ENCODE results near the gene TSPAN18.
"Not testable (repeated sequence)": the region's sequence is repeated elsewhere in the genome, so short reads cannot be mapped to it uniquely, and the experiment has no call there.

TSPAN18 gene

GRCh38 chr11:44868455-44869421 lies 142.0 kb downstream of the TSPAN18 start:
- no peak for DNase-seq (ENCODE audit: low read depth)

- DNase-seq (ENCODE audit: low read depth): no peak
Measured at GRCh38 chr11:44870181-44870580, 143.4 kb downstream of the TSPAN18 start.

- DNase-seq (ENCODE audit: low read depth): no peak
Measured at GRCh38 chr11:44870615-44871176, 143.9 kb downstream of the TSPAN18 start.

- DNase-seq (ENCODE audit: low read depth): not testable (repeated sequence)
Measured at GRCh38 chr11:44871682-44872081, 144.9 kb downstream of the TSPAN18 start.

GRCh38 chr11:44872556-44872955 lies 145.8 kb downstream of the TSPAN18 start:
- DNase-seq (ENCODE audit: low read depth): no peak

- DNase-seq (ENCODE audit: low read depth): no peak
Measured at GRCh38 chr11:44873537-44873936, 146.8 kb downstream of the TSPAN18 start.

- no peak for DNase-seq (ENCODE audit: low read depth)
Measured at GRCh38 chr11:44874284-44874683, 147.5 kb downstream of the TSPAN18 start.

- DNase-seq (ENCODE audit: low read depth): no peak
Measured at GRCh38 chr11:44875037-44875436, 148.3 kb downstream of the TSPAN18 start.

GRCh38 chr11:44876194-44876723 lies 149.5 kb downstream of the TSPAN18 start:
- no peak for DNase-seq (ENCODE audit: low read depth)

- DNase-seq (ENCODE audit: low read depth): no peak
Measured at GRCh38 chr11:44876906-44877305, 150.1 kb downstream of the TSPAN18 start.

- DNase-seq (ENCODE audit: low read depth): no peak
Measured at GRCh38 chr11:44877571-44878497, 151.1 kb downstream of the TSPAN18 start.

GRCh38 chr11:44878711-44879110 lies 151.9 kb downstream of the TSPAN18 start:
- DNase-seq (ENCODE audit: low read depth): no peak

GRCh38 chr11:44879432-44879831 lies 152.7 kb downstream of the TSPAN18 start:
- DNase-seq (ENCODE audit: low read depth): no peak

- no peak for DNase-seq (ENCODE audit: low read depth)
Measured at GRCh38 chr11:44880511-44880910, 153.7 kb downstream of the TSPAN18 start.

GRCh38 chr11:44880953-44881352 lies 154.2 kb downstream of the TSPAN18 start:
- no peak for DNase-seq (ENCODE audit: low read depth)

- DNase-seq (ENCODE audit: low read depth): no peak
Measured at GRCh38 chr11:44883277-44883676, 156.5 kb downstream of the TSPAN18 start.

GRCh38 chr11:44884056-44884455 lies 157.3 kb downstream of the TSPAN18 start:
- DNase-seq (ENCODE audit: low read depth): no peak

GRCh38 chr11:44885065-44885810 lies 158.5 kb downstream of the TSPAN18 start:
- no peak for DNase-seq (ENCODE audit: low read depth)

GRCh38 chr11:44885919-44886789 lies 159.4 kb downstream of the TSPAN18 start:
- peak; percentile 8 for DNase-seq (ENCODE audit: low read depth)

- DNase-seq (ENCODE audit: low read depth): peak; percentile 26
Measured at GRCh38 chr11:44886790-44887140, 160.0 kb downstream of the TSPAN18 start.
